K562 (cell line): Measurements from ENCODE around the gene NRCAM. TPM values are rescaled to one million over a fixed set of nuclear protein-coding genes. Genes with fewer than 3 reads are reported as not detected.

ENCODE experiments used
- ATAC-seq: fragments of 200-7000 bp; cut with Tn5 transposase; 3 replicates; pipeline ENCODE4 v1.9.1; 2020; ENCODE audit warnings: moderate library complexity
- BruUV-seq: library from RNA; stranded (reverse); fragments of 400-500 nt; replicated peaks from 2 replicates; lab custom pipeline; 2021; lab: Mats Ljungman, UMichigan
- CTCF ChIA-PET: fragments of 300-600 bp; formaldehyde crosslinking; extraction: SDS; loops from one replicate; lab custom pipeline; 2021; ENCODE audit warnings: low intra/inter-chr PET ratio; lab: Yijun Ruan, JAX
- POLR2A ChIA-PET: fragments of 300-600, 350-650 bp; sonication (Branson Sonifier 250); formaldehyde crosslinking; extraction: SDS; loops from one replicate; lab custom pipeline; 2021; ENCODE audit warnings: antibody characterized with exemption, inconsistent platforms; lab: Yijun Ruan, JAX
- DNase-seq, 4 experiments: peaks; one replicate each; pipeline versions ENCODE4 v3.0.0 to v3.0.0-alpha.2; 2011 to 2018; ENCODE audit warnings: low spot score in 3 of 4, mixed read lengths in 3 of 4; ENCODE audit errors: extremely low read depth in 1 of 4
- FAIRE-seq: peaks from 2 replicates; lab custom pipeline; 2011; peaks lifted over from hg19 to GRCh38; lab: Jason Lieb, UNC
- H2AFZ ChIP-seq: 2 replicates; pipeline ENCODE4 v1.6.0; 2011; ENCODE audit warnings: low read depth, low read length, control low read depth, inconsistent platforms
- H3K27ac ChIP-seq: fragments of 200-600 bp; 3 replicates; pipeline ENCODE4 v1.8.0; 2011; ENCODE audit warnings: low read depth, mild to moderate bottlenecking, control low read depth, inconsistent platforms, low read length, moderate library complexity, mixed read lengths; ENCODE audit errors: extremely low read depth
- H3K27me3 ChIP-seq, 2 experiments: fragments of 300-600 bp in 1 of 2; 2 replicates in 1 of 2; 3 replicates in 1 of 2; pipeline versions ENCODE4 v1.6.0 to v1.8.0; 2011; ENCODE audit warnings: inconsistent platforms in 2 of 2, low read length in 2 of 2, mild to moderate bottlenecking in 1 of 2, mixed read lengths in 1 of 2, moderate library complexity in 1 of 2; ENCODE audit not compliant: control insufficient read depth in 2 of 2, insufficient read depth in 2 of 2
- H3K36me3 ChIP-seq: fragments of 300-600 bp; 3 replicates; pipeline ENCODE4 v1.8.0; 2011; ENCODE audit warnings: mild to moderate bottlenecking, low read length, inconsistent platforms; ENCODE audit not compliant: control insufficient read depth, insufficient read depth
- H3K4me1 ChIP-seq, 2 experiments: fragments of 200-600 bp in 1 of 2; replicated peaks in 1 of 2; 2 replicates in 1 of 2; 3 replicates in 1 of 2; pipeline versions ENCODE4 v1.5.1 to v1.8.0; 2011; ENCODE audit warnings: inconsistent platforms in 2 of 2, low read length in 2 of 2, mild to moderate bottlenecking in 1 of 2, mixed read lengths in 1 of 2, moderate library complexity in 1 of 2; ENCODE audit not compliant: control insufficient read depth in 2 of 2, insufficient read depth in 2 of 2
- H3K4me2 ChIP-seq: 2 replicates; pipeline ENCODE4 v1.6.1; 2011; ENCODE audit warnings: low read length, control low read depth, inconsistent platforms, mixed read lengths; ENCODE audit not compliant: insufficient read depth
- H3K4me3 ChIP-seq: fragments of 200-600 bp; sonication (generic), shearing (Covaris generic); 2 replicates; pipeline ENCODE4 v1.5.1; 2016; ENCODE audit warnings: control low read depth, inconsistent platforms
- H3K79me2 ChIP-seq: fragments of 200-600 bp; 3 replicates; pipeline ENCODE4 v1.8.0; 2011; ENCODE audit warnings: low read length, inconsistent platforms; ENCODE audit not compliant: control insufficient read depth, insufficient read depth
- H3K9ac ChIP-seq, 2 experiments: 2 replicates each; pipeline versions ENCODE4 v1.6.0 to v1.6.1; 2011; ENCODE audit warnings: low read depth in 2 of 2, low read length in 2 of 2, control low read depth in 1 of 2, inconsistent platforms in 1 of 2, mild to moderate bottlenecking in 1 of 2, mixed read lengths in 1 of 2; ENCODE audit not compliant: insufficient read depth in 1 of 2
- H3K9me1 ChIP-seq: one replicate; pipeline ENCODE4 v1.6.0; 2011; ENCODE audit warnings: inconsistent platforms, mild to moderate bottlenecking, low read length, moderate library complexity; ENCODE audit not compliant: control insufficient read depth, insufficient read depth
- H3K9me3 ChIP-seq: replicated peaks from 2 replicates; pipeline ENCODE4 v1.5.1; 2011; ENCODE audit warnings: low read depth, low read length, inconsistent platforms; ENCODE audit not compliant: control insufficient read depth, insufficient read depth
- H4K20me1 ChIP-seq: replicated peaks from 2 replicates; pipeline ENCODE4 v1.6.1; 2011; ENCODE audit warnings: low read length, inconsistent platforms, mixed read lengths; ENCODE audit not compliant: control insufficient read depth, insufficient read depth
- E2F3 ChIP-seq: fragments of 250-450 bp; sonication (Bioruptor Pico); IDR thresholded peaks from 2 replicates; pipeline ENCODE4 v1.4.0; 2020; ENCODE audit warnings: mild to moderate bottlenecking
- EP300 ChIP-seq: IDR thresholded peaks from 2 replicates; pipeline ENCODE4 v1.6.1; 2012; ENCODE audit warnings: low read length, improper control_type of control experiment
- FOSL1 ChIP-seq: fragments of 200-800 bp; sonication (Bioruptor generic); conservative IDR thresholded peaks from 2 replicates; pipeline ENCODE4 v1.6.1; 2016; ENCODE audit warnings: missing genetic modification characterization, missing compliant biosample characterization
- HIVEP1 ChIP-seq: fragments of 250-450 bp; sonication (Bioruptor Pico); IDR thresholded peaks from 2 replicates; pipeline ENCODE4 v1.4.0; 2020; ENCODE audit warnings: mild to moderate bottlenecking
- JUNB ChIP-seq: fragments of 450-650 bp; formaldehyde crosslinking; conservative IDR thresholded peaks from 2 replicates; pipeline ENCODE4 v1.4.0; 2020; ENCODE audit warnings: mild to moderate bottlenecking
- JUND ChIP-seq, 2 experiments: IDR thresholded peaks; 2 replicates in 1 of 2; 3 replicates in 1 of 2; pipeline ENCODE4 v1.6.1; 2011; ENCODE audit warnings: borderline replicate concordance in 2 of 2, low read depth in 2 of 2, low read length in 2 of 2, improper control_type of control experiment in 1 of 2, missing biosample characterization in 1 of 2, missing genetic modification characterization in 1 of 2, missing genetic modification reagents in 1 of 2
- MEIS2 ChIP-seq: fragments of 450-650 bp; IDR thresholded peaks from 2 replicates; pipeline ENCODE4 v1.6.1; 2014; ENCODE audit warnings: mild to moderate bottlenecking; ENCODE audit not compliant: partially characterized antibody
- NFE2 ChIP-seq: IDR thresholded peaks from 2 replicates; pipeline ENCODE4 v1.6.1; 2014; ENCODE audit warnings: antibody characterized with exemption, low read depth
- PHF8 ChIP-seq: fragments of 200-600 bp; sonication (generic); IDR thresholded peaks from 2 replicates; pipeline ENCODE4 v1.6.1; 2012; ENCODE audit warnings: mixed run types, mild to moderate bottlenecking, inconsistent platforms, low read length, moderate library complexity, borderline replicate concordance
- PKNOX1 ChIP-seq: fragments of 450-650 bp; IDR thresholded peaks from 2 replicates; pipeline ENCODE4 v1.6.1; 2016
- TEAD1 ChIP-seq, 2 experiments: fragments of 450-650 bp in 1 of 2; sonication (generic) in 1 of 2; formaldehyde crosslinking; IDR thresholded peaks; 2 replicates each; pipeline versions ENCODE4 v1.4.0 to v1.8.0; 2020 to 2022; ENCODE audit warnings: mild to moderate bottlenecking in 2 of 2, missing genetic modification reagents in 1 of 2
- ZBTB11 ChIP-seq, 3 experiments: fragments of 200-800 bp in 1 of 3; fragments of 250-450 bp in 1 of 3; fragments of 450-650 bp in 1 of 3; sonication (Bioruptor Pico) in 1 of 3; sonication (Bioruptor generic) in 1 of 3; formaldehyde crosslinking in 1 of 3; IDR thresholded peaks; 2 replicates each; pipeline versions ENCODE4 v1.6.1 to v1.8.0; 2016 to 2022; ENCODE audit warnings: mild to moderate bottlenecking in 2 of 3, missing genetic modification characterization in 2 of 3, missing compliant biosample characterization in 1 of 3, moderate library complexity in 1 of 3
- WGBS: fragments of 100-300 bp; shearing (Covaris generic); methylation state at CpG from one replicate; pipeline ENCODE4 v1.1.6; 2016; ENCODE audit warnings: low coverage, mixed read lengths; ENCODE audit not compliant: insufficient coverage; ENCODE audit errors: missing lambda C conversion rate; 5-methylcytosine and 5-hydroxymethylcytosine counted together
- in situ Hi-C: fragments of 300-500 bp; cut with MboI; formaldehyde crosslinking; loops from 4 replicates; pipeline ENCODE4 v1.15.0; 2018; ENCODE audit warnings: inconsistent platforms, mixed read lengths
- intact Hi-C: fragments of 100-400 bp; cut with micrococcal nuclease; formaldehyde crosslinking; loops from 2 replicates; pipeline ENCODE4 v1.14.2; 2022
- polyA plus RNA-seq, 8 experiments: library from polyadenylated mRNA; depleted of rRNA in 4 of 8; stranded (reverse) in 5 of 8; unstranded in 3 of 8; fragments of >200 nt; fragmentation: Nextera tagmentation in 2 of 8; fragmentation: Illumina TruSeq in 1 of 8; extraction: Ambion mirVana in 2 of 8; extraction: Trizol in 1 of 8; gene quantifications; 2 replicates each; pipeline versions ENCODE4 v1.2.1 to v1.2.3, GENCODE V29; 2011 to 2014; ENCODE audit warnings: inconsistent platforms in 1 of 8, missing spikeins in 1 of 8
- total RNA-seq, 7 experiments: library from RNA; depleted of rRNA in 6 of 7; stranded (reverse); fragments of >200 nt in 6 of 7; fragmentation: Illumina TruSeq in 2 of 7; extraction: Trizol in 2 of 7; gene quantifications; 2 replicates each; pipeline versions ENCODE4 v1.2.1 to v1.2.3, GENCODE V29; 2011 to 2021; ENCODE audit warnings: low replicate concordance in 1 of 7

NRCAM gene
- total and polyA plus RNA-seq, 9 of the 15 experiments (the other 6 are each of a cell fraction or from before 2014, with no cell fraction given): 0.03 to 0.54 (median 0.12) TPM; not detected in 1

GRCh38 chr7:108299251-108299973 lies 156.8 kb downstream of the NRCAM start:
- H3K4me2 ChIP-seq: no peak overlapping the region
- CTCF ChIA-PET: no interaction called here
- 3% methylated on average over 8 of the region's 8 CpGs for WGBS

More at GRCh38 chr7:108299251-108299973, 156.8 kb downstream of the NRCAM start:
- BruUV-seq: no TSS peak
- in situ Hi-C loops: no loop called here
- Histone ChIP-seq H3K4me1 (no peaks in the 10 kb centered on the region), H3K36me3 (no peaks in the 10 kb centered on the region), H3K4me3 (no peak overlapping the region), H3K27me3 (peaks cover 16 to 20% of the 10 kb centered on the region in 2 experiments; a peak in 3 of 5 replicates), H3K9ac (no peak overlapping the region), H3K79me2 (no peaks in the 10 kb centered on the region), H3K27ac (no peak overlapping the region), H3K9me1 (no peaks in the 10 kb centered on the region), H4K20me1 (no peaks in the 10 kb centered on the region), H2AFZ (no peak overlapping the region), H3K9me3 (no peaks in the 10 kb centered on the region)
- TF ChIP-seq MEIS2 (peak; percentile 28), TEAD1 (CRISPR knock-in tag; IDR thresholded peaks at IDR 0.05) (peak in 1 of 2 experiments; percentile 44; a peak in 1 of 4 replicates), NFE2 (peak; percentile 13; the same call in 1 of the 2 replicates), HIVEP1 (CRISPR knock-in tag) (no peak), PHF8 (no peak), PKNOX1 (no peak), JUNB (CRISPR knock-in tag) (no peak), E2F3 (CRISPR knock-in tag) (no peak), FOSL1 (tag) (peak; percentile 53; the same call in 1 of the 2 replicates), JUND (IDR thresholded peaks at IDR 0.05; ENCODE audit: borderline replicate concordance, low read depth, low read length) (no peak), JUND (tag; IDR thresholded peaks at IDR 0.05; ENCODE audit: borderline replicate concordance, low read depth, low read length) (peak; percentile 35; the same call in 1 of the 3 replicates), EP300 (no peak), ZBTB11 (CRISPR knock-in tag; IDR thresholded peaks at IDR 0.05) (no peak)
- DNase-seq (no peak), FAIRE-seq (peak; percentile 40), ATAC-seq (peak; percentile 22; the same call in 1 of the 3 replicates)
- intact Hi-C loops: no loop called here
- POLR2A ChIA-PET: interaction anchor here (0.6 to 1.3 kb wide), 2 partner anchors 14 to 514 kb away, joined by 3 read pairs; no protein-coding TSS in a partner anchor
